Endothelial cell of umbilical vein (primary cell): ENCODE results near the gene BABAM2. TPM values are rescaled to one million over a fixed set of nuclear protein-coding genes. Genes with fewer than 3 reads are reported as not detected.

Source experiments
- BruUV-seq: library from RNA; stranded (reverse); fragments of 400-500 nt; replicated peaks from 2 replicates; lab custom pipeline; 2021; lab: Mats Ljungman, UMichigan
- CTCF ChIA-PET: fragments of 300-600, 350-600 bp; sonication (Branson Sonifier 250); formaldehyde crosslinking; loops from one replicate; lab custom pipeline; 2021; ENCODE audit warnings: antibody characterized with exemption, inconsistent platforms; lab: Charles Lee
- POLR2A ChIA-PET: fragments of 300-600, 350-600 bp; sonication (Branson Sonifier 250); formaldehyde crosslinking; loops from one replicate; lab custom pipeline; 2021; ENCODE audit warnings: antibody characterized with exemption, inconsistent platforms; lab: Charles Lee
- DNase-seq: peaks from one replicate; pipeline ENCODE4 v3.0.0-alpha.2; 2011; ENCODE audit warnings: low read depth, low spot score
- FAIRE-seq: peaks from 2 replicates; lab custom pipeline; 2011; peaks lifted over from hg19 to GRCh38; lab: Jason Lieb, UNC
- H2AFZ ChIP-seq: 2 replicates; pipeline ENCODE4 v1.6.0; 2012; ENCODE audit warnings: low read depth, low read length, control low read depth, inconsistent platforms
- H3K27ac ChIP-seq: 2 replicates; pipeline ENCODE4 v1.5.1; 2011; ENCODE audit warnings: low read depth, mild to moderate bottlenecking, control low read depth, low read length, moderate library complexity; ENCODE audit not compliant: insufficient read depth
- H3K27me3 ChIP-seq, 2 experiments: 2 replicates each; pipeline versions ENCODE4 v1.6.0 to v1.6.1; 2011; ENCODE audit warnings: low read length in 2 of 2, mixed read lengths in 1 of 2; ENCODE audit not compliant: control insufficient read depth in 2 of 2, insufficient read depth in 2 of 2
- H3K36me3 ChIP-seq, 2 experiments: 2 replicates in 1 of 2; 3 replicates in 1 of 2; pipeline ENCODE4 v1.5.1; 2011; ENCODE audit warnings: low read length in 2 of 2, mild to moderate bottlenecking in 1 of 2, moderate library complexity in 1 of 2; ENCODE audit not compliant: control insufficient read depth in 2 of 2, insufficient read depth in 2 of 2; ENCODE audit errors: extremely low read depth in 1 of 2
- H3K4me1 ChIP-seq: 3 replicates; pipeline ENCODE4 v1.5.1; 2011; ENCODE audit warnings: mild to moderate bottlenecking, low read length; ENCODE audit not compliant: control insufficient read depth, insufficient read depth; ENCODE audit errors: extremely low read depth
- H3K4me2 ChIP-seq: 2 replicates; pipeline ENCODE4 v1.6.1; 2011; ENCODE audit warnings: low read length, control low read depth, mixed read lengths; ENCODE audit not compliant: insufficient read depth
- H3K4me3 ChIP-seq, 3 experiments: fragments of 200-600 bp in 1 of 3; sonication (generic), shearing (Covaris generic) in 1 of 3; replicated peaks in 1 of 3; 2 replicates each; pipeline ENCODE4 v1.5.1; 2011 to 2016; ENCODE audit warnings: control low read depth in 3 of 3, low read length in 3 of 3, mild to moderate bottlenecking in 2 of 3, inconsistent platforms in 1 of 3, low read depth in 1 of 3, moderate library complexity in 1 of 3; ENCODE audit not compliant: insufficient read depth in 1 of 3
- H3K79me2 ChIP-seq: 2 replicates; pipeline ENCODE4 v1.6.0; 2012; ENCODE audit warnings: low read length, inconsistent platforms; ENCODE audit not compliant: control insufficient read depth, insufficient read depth
- H3K9ac ChIP-seq: replicated peaks from 2 replicates; pipeline ENCODE3; 2011; ENCODE audit warnings: low read length, control low read depth; ENCODE audit not compliant: insufficient read depth; ENCODE audit errors: extremely low read depth
- H3K9me1 ChIP-seq: replicated peaks from 3 replicates; pipeline ENCODE4 v1.6.0; 2011; ENCODE audit warnings: mild to moderate bottlenecking, low read length; ENCODE audit not compliant: control insufficient read depth, insufficient read depth; ENCODE audit errors: extremely low read depth
- H3K9me3 ChIP-seq: replicated peaks from 2 replicates; pipeline ENCODE4 v1.5.1; 2012; ENCODE audit warnings: low read length, inconsistent platforms; ENCODE audit not compliant: control insufficient read depth, insufficient read depth
- H4K20me1 ChIP-seq: replicated peaks from 2 replicates; pipeline ENCODE3; 2011; ENCODE audit warnings: mild to moderate bottlenecking, low read length; ENCODE audit not compliant: control insufficient read depth, insufficient read depth; ENCODE audit errors: extremely low read depth
- EZH2 ChIP-seq: IDR thresholded peaks from 2 replicates; pipeline ENCODE4 v1.6.1; 2012; ENCODE audit warnings: borderline replicate concordance, low read depth, mild to moderate bottlenecking, moderate library complexity, low read length, inconsistent platforms; ENCODE audit not compliant: severe bottlenecking
- FOS ChIP-seq: IDR thresholded peaks from 2 replicates; pipeline ENCODE4 v1.6.1; 2011; ENCODE audit warnings: mild to moderate bottlenecking, low read length, moderate library complexity, borderline replicate concordance; ENCODE audit not compliant: insufficient read depth
- GATA2 ChIP-seq: IDR thresholded peaks from 2 replicates; pipeline ENCODE4 v1.7.0; 2011; ENCODE audit warnings: low read depth, mild to moderate bottlenecking, moderate library complexity, mixed read lengths, low read length; ENCODE audit not compliant: insufficient read length, insufficient read depth
- JUN ChIP-seq: IDR thresholded peaks from 2 replicates; pipeline ENCODE4 v1.6.1; 2011; ENCODE audit warnings: borderline replicate concordance, low read depth; ENCODE audit not compliant: insufficient read length, insufficient read depth
- MYC ChIP-seq: IDR thresholded peaks from one replicate; pipeline ENCODE4 v1.6.1; 2011; ENCODE audit warnings: mild to moderate bottlenecking, low read depth, low read length
- POLR2A ChIP-seq: IDR thresholded peaks from 2 replicates; pipeline ENCODE4 v1.6.1; 2012; ENCODE audit warnings: low read depth, mild to moderate bottlenecking, control low read depth, low read length
- POLR2AphosphoS5 ChIP-seq: IDR thresholded peaks from 2 replicates; pipeline ENCODE4 v1.6.1; 2012; ENCODE audit warnings: low read depth, mild to moderate bottlenecking, control low read depth, low read length, moderate library complexity; ENCODE audit not compliant: insufficient read depth
- dilution Hi-C: fragments of 300-500 bp; cut with MboI; formaldehyde crosslinking; loops from one replicate; pipeline ENCODE4 v1.15.0; 2019; ENCODE audit warnings: low sequenced_read_pairs; ENCODE audit not compliant: extremely low pct_ligation_motif_present
- intact Hi-C: fragments of 100-400 bp; cut with micrococcal nuclease; formaldehyde crosslinking; loops from one replicate; pipeline ENCODE4 v1.10.0; 2022
- polyA plus RNA-seq, 4 experiments: library from polyadenylated mRNA; depleted of rRNA in 3 of 4; stranded (reverse) in 3 of 4; unstranded in 1 of 4; fragments of >200 nt; gene quantifications; 2 replicates each; pipeline versions ENCODE4 v1.2.1 to v1.2.3, GENCODE V29; 2011 to 2012; ENCODE audit warnings: missing spikeins in 1 of 4
- total RNA-seq: library from RNA; stranded (reverse); gene quantifications from 2 replicates; pipeline ENCODE4 v1.2.3, GENCODE V29; 2021
- TF ChIP-seq, protein P1 (sequence below): IDR thresholded peaks from 2 replicates; pipeline ENCODE4 v1.6.1; 2011; ENCODE audit not compliant: insufficient read depth, insufficient read length
- TF ChIP-seq, protein P2 (sequence below), 2 donors: IDR thresholded peaks; 1 replicate in 1 of 2; 2 replicates in 1 of 2; pipeline ENCODE4 v1.5.1; 2011; ENCODE audit warnings: low read length in 2 of 2, mild to moderate bottlenecking in 2 of 2, moderate library complexity in 2 of 2, control low read depth in 1 of 2, inconsistent platforms in 1 of 2, low read depth in 1 of 2; ENCODE audit not compliant: insufficient read depth in 1 of 2; ENCODE audit errors: extremely low read depth in 1 of 2

Gene BABAM2
- total and polyA plus RNA-seq, 2 donors (not counting 3 experiments of a cell fraction or from before 2014, with no cell fraction given) = 19.9 to 27.6 TPM

DNA sequence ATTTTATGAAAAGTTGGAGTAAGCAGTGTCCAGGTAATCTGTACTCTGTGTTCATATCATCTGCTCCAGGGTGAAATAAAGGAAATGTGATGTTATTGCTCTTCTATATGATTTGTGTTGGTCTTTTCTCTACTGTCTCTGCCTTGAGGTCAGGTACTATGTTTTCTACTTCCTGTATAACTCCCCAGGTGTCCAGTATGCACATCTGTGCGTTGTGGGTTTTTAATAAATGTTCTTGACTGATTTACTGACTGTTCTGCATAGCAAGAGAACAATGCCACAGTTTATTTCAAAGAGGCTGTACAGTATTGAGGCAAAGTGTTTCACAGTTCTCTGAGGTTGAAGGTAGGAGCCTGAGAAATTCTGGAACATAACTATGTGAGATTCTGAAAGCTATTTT, 89.7 kb downstream of the BABAM2 start:
- Histone ChIP-seq H3K4me2 (peak overlapping the region; percentile 0), H2AFZ (no peak overlapping the region), H4K20me1 (no peaks in the 10 kb centered on the region), H3K27ac (no peak overlapping the region), H3K9me3 (no peaks in the 10 kb centered on the region), H3K9ac (no peak overlapping the region), H3K4me1 (peaks cover 25% of the 10 kb centered on the region), H3K36me3 (no peaks in the 10 kb centered on the region), H3K79me2 (no peaks in the 10 kb centered on the region), H3K9me1 (no peaks in the 10 kb centered on the region), H3K27me3 (no peaks in the 10 kb centered on the region), H3K4me3 (no peak overlapping the region)
- no TSS peak for BruUV-seq
- DNase-seq (no peak), FAIRE-seq (no peak)
- POLR2A ChIA-PET = no interaction called here
- TF ChIP-seq JUN (no peak), POLR2A (no peak), FOS (no peak), EZH2 (no peak), POLR2AphosphoS5 (no peak), GATA2 (no peak), MYC (no peak)
- TF ChIP-seq, protein P1, sequence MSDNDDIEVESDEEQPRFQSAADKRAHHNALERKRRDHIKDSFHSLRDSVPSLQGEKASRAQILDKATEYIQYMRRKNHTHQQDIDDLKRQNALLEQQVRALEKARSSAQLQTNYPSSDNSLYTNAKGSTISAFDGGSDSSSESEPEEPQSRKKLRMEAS = no peak
- TF ChIP-seq, protein P2, sequence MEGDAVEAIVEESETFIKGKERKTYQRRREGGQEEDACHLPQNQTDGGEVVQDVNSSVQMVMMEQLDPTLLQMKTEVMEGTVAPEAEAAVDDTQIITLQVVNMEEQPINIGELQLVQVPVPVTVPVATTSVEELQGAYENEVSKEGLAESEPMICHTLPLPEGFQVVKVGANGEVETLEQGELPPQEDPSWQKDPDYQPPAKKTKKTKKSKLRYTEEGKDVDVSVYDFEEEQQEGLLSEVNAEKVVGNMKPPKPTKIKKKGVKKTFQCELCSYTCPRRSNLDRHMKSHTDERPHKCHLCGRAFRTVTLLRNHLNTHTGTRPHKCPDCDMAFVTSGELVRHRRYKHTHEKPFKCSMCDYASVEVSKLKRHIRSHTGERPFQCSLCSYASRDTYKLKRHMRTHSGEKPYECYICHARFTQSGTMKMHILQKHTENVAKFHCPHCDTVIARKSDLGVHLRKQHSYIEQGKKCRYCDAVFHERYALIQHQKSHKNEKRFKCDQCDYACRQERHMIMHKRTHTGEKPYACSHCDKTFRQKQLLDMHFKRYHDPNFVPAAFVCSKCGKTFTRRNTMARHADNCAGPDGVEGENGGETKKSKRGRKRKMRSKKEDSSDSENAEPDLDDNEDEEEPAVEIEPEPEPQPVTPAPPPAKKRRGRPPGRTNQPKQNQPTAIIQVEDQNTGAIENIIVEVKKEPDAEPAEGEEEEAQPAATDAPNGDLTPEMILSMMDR (IDR thresholded peaks at IDR 0.05; ENCODE audit: extremely low read depth in 1 of 2, insufficient read depth in 1 of 2, low read depth in 1 of 2, low read length in 2 of 2) = no peak
- intact Hi-C loops = no loop called here
- CTCF ChIA-PET = interaction anchor here (1.4 kb wide), 1 partner anchor 9 kb away, joined by 3 read pairs; no protein-coding TSS in a partner anchor
- dilution Hi-C loops = no loop called here
